Mucosa of descending colon (tissue), 3 donors: Measurements from ENCODE around the gene PHYKPL. TPM values are rescaled to one million over a fixed set of nuclear protein-coding genes. Genes with fewer than 3 reads are reported as not detected.

Experiments used
- ATAC-seq: fragments of 200-7000 bp; cut with Tn5 transposase; one replicate; pipeline ENCODE4 v1.9.1; 2020; ENCODE audit warnings: mild to moderate bottlenecking, moderate library complexity
- DNase-seq, 3 donors: peaks; one replicate each; pipeline ENCODE4 v3.0.0-alpha.2; 2020
- H3K36me3 ChIP-seq: fragments of 200-600 bp; one replicate; pipeline ENCODE4 v1.8.0; 2021; ENCODE audit warnings: low read depth, mild to moderate bottlenecking
- H3K4me1 ChIP-seq: fragments of 200-600 bp; one replicate; pipeline ENCODE4 v1.8.0; 2021; ENCODE audit warnings: low read depth, mild to moderate bottlenecking
- H3K4me3 ChIP-seq: fragments of 200-600 bp; one replicate; pipeline ENCODE4 v1.8.0; 2021; ENCODE audit warnings: mild to moderate bottlenecking
- H3K9me3 ChIP-seq: fragments of 200-600 bp; one replicate; pipeline ENCODE4 v1.8.0; 2021; ENCODE audit warnings: mild to moderate bottlenecking
- intact Hi-C, 2 donors: fragments of 100-400 bp; cut with DNase I in 1 of 2; cut with micrococcal nuclease in 1 of 2; formaldehyde crosslinking; loops; one replicate each; pipeline versions ENCODE4 v1.11.0 to v1.11.1; 2022; cut with DNase I, micrococcal nuclease
- total RNA-seq, 3 donors: library from RNA; stranded (reverse); fragmentation: NEBNext Ultra II Directional in 2 of 3; extraction: Animal tissue kit (Norgen Biotek cat#: 25700) in 2 of 3; gene quantifications; one replicate each; pipeline versions ENCODE4 v1.2.1 to v1.2.4, GENCODE V29; 2021 to 2023
- TF ChIP-seq, protein P1 (sequence below): fragments of 200-600 bp; IDR thresholded peaks from one replicate; pipeline ENCODE4 v1.8.0; 2022; ENCODE audit warnings: antibody characterized with exemption, mild to moderate bottlenecking
- donor health status: DM: no; HTN: no; CAD: no; lungs with moderate emphysema.
- donor health status: DM: no; HTN: no; CAD: no.
- donor health status: DM: no; HTN: yes; CAD: no.

The PHYKPL gene
- total RNA-seq, 3 donors from 2014 or later: 179 to 331 (median 194) TPM

DNA sequence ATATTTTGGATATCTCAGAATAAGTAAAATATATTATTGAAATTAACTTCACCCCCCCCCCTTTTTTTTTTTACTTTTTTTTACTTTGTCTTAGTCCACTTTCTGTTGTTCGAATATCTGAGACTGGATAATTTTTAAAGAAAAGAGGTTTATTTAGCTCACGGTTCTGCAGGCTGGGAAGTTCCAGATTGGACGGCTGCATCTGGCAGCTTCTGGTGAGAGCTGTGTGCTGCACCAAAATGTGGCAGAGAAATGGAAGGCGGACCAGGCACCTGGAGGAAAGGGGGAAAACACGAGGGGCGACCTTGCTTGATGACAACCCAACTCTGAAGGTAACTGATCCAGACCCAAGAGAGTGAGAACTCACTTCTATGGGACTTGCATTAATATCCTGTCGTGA, 39.8 kb downstream of the PHYKPL start:
- Histone ChIP-seq H3K36me3 (no peaks in the 10 kb centered on the region), H3K9me3 (no peaks in the 10 kb centered on the region), H3K4me3 (no peak overlapping the region), H3K4me1 (no peaks in the 10 kb centered on the region)
- DNase-seq (no peak), ATAC-seq (no peak)
- TF ChIP-seq, protein P1, sequence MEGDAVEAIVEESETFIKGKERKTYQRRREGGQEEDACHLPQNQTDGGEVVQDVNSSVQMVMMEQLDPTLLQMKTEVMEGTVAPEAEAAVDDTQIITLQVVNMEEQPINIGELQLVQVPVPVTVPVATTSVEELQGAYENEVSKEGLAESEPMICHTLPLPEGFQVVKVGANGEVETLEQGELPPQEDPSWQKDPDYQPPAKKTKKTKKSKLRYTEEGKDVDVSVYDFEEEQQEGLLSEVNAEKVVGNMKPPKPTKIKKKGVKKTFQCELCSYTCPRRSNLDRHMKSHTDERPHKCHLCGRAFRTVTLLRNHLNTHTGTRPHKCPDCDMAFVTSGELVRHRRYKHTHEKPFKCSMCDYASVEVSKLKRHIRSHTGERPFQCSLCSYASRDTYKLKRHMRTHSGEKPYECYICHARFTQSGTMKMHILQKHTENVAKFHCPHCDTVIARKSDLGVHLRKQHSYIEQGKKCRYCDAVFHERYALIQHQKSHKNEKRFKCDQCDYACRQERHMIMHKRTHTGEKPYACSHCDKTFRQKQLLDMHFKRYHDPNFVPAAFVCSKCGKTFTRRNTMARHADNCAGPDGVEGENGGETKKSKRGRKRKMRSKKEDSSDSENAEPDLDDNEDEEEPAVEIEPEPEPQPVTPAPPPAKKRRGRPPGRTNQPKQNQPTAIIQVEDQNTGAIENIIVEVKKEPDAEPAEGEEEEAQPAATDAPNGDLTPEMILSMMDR: no peak
- intact Hi-C loops: no loop called here

DNA sequence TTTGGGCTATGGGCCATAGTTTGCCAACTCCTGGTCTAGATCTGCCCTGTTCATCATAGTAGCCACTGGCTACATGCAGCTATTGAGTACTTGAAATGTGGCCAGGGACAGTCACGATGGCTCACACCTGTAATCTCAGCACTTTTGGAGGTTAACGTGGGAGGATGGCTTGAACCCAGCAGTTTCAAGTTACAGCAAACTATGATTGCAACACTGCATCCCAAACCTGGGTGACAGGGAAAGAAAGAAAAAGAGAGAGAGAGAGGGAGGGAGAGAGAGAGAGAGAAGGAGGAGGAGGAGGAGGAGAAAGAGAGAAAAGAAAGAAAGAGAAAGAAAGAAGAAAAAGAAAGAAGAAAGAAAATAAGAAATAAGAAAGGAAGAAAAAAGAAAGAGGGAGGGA, 40.4 kb downstream of the PHYKPL start:
- intact Hi-C loops: no loop called here
- no peaks in the 10 kb centered on the region for H3K9me3 ChIP-seq
- ATAC-seq: no peak

DNA sequence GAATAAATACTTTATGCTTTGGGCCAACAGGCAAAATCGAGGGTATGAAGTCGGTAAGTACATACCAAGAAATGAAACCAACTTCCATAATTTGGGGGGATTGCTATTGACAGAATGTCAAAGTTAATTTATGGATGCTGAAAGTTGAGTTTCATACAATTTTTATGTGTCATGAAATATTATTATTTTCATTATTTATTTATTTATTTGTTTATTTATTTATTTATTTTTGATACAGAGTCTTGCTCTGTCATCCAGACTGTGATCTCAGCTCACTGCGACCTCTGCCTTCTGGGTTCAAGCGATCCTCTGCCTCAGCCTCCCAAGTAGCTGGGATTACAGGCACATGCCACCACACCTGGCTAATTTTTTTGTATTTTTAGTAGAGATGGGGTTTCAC, 40.9 kb downstream of the PHYKPL start:
- no peaks in the 10 kb centered on the region for H3K36me3 ChIP-seq
- H3K9me3 ChIP-seq: no peaks in the 10 kb centered on the region
- H3K4me1 ChIP-seq: no peaks in the 10 kb centered on the region
- H3K4me3 ChIP-seq: no peak overlapping the region
- intact Hi-C loops: no loop called here
- no peak for ATAC-seq
- TF ChIP-seq, protein P1: no peak
- no peak for DNase-seq

More for the DNA sequence above, 40.4 kb downstream of the PHYKPL start:
- no peaks in the 10 kb centered on the region for H3K36me3 ChIP-seq
- DNase-seq: no peak
- no peaks in the 10 kb centered on the region for H3K4me1 ChIP-seq
- TF ChIP-seq, protein P1: no peak
- H3K4me3 ChIP-seq: no peak overlapping the region

DNA sequence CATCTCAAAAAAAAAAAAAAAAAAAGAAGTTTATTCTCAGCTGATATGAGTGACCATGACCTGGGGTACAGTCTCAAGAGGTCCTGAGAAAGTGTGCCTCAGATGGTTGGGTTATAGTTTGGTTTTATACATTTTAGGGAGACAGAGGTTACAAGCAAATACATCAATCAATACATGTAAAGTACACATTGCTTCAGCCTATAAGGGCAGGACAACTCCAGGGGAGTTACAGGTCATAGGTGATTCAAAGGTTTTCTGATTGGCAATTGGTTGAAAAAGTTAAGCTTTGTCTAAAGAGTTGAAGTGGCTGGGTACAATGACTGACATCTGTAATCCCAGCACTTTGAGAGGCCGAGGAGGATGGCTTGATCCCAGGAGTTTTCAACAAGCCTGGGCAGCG, 43.2 kb downstream of the PHYKPL start:
- intact Hi-C loops: no loop called here
- Histone ChIP-seq H3K9me3 (no peaks in the 10 kb centered on the region), H3K4me1 (no peaks in the 10 kb centered on the region), H3K4me3 (no peak overlapping the region), H3K36me3 (no peaks in the 10 kb centered on the region)
- no peak for ATAC-seq
- no peak for DNase-seq
- TF ChIP-seq, protein P1: no peak

DNA sequence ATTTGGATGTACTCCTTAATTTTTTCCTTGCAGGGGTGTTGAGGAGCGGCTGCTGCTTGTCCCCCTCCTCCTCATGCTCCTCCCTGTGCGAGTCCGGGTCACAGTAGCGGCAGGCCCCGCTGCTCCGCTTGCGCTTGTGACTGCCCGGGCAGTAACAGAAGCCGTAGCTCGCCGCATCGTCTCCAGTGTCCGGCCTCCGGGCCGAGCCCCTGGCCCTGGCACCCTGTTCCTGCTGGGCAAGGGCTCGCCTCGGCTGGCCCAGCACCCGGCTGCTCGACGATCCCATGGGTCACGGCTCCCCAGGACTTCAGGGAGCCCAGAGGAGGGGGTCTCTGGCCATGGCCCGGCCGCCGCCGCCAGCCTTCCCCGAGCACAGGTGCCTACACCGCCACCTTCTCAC, 45.6 kb downstream of the PHYKPL start, which contains the start of gene GMCL2:
GMCL2 (minus strand) TSS at position 358 of the 400 bp plus-strand sequence; CDS start at position 286, 72 bp downstream.
- intact Hi-C loops: no loop called here

More for the DNA sequence above, 45.6 kb downstream of the PHYKPL start, which contains the start of gene GMCL2:
- H3K4me1 ChIP-seq: no peaks in the 10 kb centered on the region
- TF ChIP-seq, protein P1: no peak
- no peaks in the 10 kb centered on the region for H3K36me3 ChIP-seq
- H3K4me3 ChIP-seq: no peak within 1 kb of the TSS
- DNase-seq: no peak
- no peaks in the 10 kb centered on the region for H3K9me3 ChIP-seq
- ATAC-seq: no peak
